Measurements from ENCODE around the gene PLBD2. TPM values are rescaled to one million over a fixed set of nuclear protein-coding genes. Genes with fewer than 3 reads are reported as not detected.

PLBD2 gene
- total and polyA plus RNA-seq, 10 of the 15 experiments (the other 5 are each of a cell fraction or from before 2014, with no cell fraction given), result 1.4 to 16.6 (median 5.9) TPM

DNA sequence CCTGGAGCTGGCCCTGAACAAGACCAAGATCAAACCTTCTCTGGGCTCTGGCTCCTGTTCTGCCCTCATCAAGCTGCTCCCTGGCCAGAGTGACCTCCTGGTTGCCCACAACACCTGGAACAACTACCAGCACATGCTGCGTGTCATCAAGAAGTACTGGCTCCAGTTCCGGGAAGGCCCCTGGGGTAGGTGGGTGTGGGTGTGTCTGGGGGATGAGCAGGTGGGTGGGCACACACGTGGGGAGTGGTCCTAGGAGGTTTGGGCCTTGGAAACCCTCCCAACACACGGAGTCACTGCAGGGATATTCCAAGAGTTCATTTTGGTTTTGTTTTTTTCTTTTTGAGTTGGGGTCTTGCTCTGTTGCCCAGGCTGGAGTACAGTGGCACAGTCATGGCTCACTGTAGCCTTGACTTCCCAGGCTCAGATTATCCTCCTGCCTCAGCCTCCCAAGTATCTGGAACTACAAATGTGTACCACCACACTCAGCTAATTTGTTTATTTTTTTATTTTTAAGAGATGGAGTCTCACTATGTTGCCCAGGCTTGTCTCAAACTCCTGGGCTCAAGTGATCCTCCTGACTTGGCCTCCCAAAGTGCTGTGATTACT lies 16.5 kb downstream of the PLBD2 start (continued):
- TF ChIP-seq, protein P1, sequence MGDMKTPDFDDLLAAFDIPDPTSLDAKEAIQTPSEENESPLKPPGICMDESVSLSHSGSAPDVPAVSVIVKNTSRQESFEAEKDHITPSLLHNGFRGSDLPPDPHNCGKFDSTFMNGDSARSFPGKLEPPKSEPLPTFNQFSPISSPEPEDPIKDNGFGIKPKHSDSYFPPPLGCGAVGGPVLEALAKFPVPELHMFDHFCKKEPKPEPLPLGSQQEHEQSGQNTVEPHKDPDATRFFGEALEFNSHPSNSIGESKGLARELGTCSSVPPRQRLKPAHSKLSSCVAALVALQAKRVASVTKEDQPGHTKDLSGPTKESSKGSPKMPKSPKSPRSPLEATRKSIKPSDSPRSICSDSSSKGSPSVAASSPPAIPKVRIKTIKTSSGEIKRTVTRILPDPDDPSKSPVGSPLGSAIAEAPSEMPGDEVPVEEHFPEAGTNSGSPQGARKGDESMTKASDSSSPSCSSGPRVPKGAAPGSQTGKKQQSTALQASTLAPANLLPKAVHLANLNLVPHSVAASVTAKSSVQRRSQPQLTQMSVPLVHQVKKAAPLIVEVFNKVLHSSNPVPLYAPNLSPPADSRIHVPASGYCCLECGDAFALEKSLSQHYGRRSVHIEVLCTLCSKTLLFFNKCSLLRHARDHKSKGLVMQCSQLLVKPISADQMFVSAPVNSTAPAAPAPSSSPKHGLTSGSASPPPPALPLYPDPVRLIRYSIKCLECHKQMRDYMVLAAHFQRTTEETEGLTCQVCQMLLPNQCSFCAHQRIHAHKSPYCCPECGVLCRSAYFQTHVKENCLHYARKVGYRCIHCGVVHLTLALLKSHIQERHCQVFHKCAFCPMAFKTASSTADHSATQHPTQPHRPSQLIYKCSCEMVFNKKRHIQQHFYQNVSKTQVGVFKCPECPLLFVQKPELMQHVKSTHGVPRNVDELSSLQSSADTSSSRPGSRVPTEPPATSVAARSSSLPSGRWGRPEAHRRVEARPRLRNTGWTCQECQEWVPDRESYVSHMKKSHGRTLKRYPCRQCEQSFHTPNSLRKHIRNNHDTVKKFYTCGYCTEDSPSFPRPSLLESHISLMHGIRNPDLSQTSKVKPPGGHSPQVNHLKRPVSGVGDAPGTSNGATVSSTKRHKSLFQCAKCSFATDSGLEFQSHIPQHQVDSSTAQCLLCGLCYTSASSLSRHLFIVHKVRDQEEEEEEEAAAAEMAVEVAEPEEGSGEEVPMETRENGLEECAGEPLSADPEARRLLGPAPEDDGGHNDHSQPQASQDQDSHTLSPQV (IDR thresholded peaks at IDR 0.05), result no peak
- TF ChIP-seq YBX1 (IDR thresholded peaks at IDR 0.05) (no peak), BRCA1 (IDR thresholded peaks at IDR 0.05; ENCODE audit: low read depth, low read length) (no peak), EED (IDR thresholded peaks at IDR 0.05; ENCODE audit: low read depth) (no peak), TARDBP (IDR thresholded peaks at IDR 0.05; ENCODE audit: borderline replicate concordance) (no peak), KDM1A (IDR thresholded peaks at IDR 0.05; ENCODE audit: borderline replicate concordance) (no peak), YY1 (IDR thresholded peaks at IDR 0.05; ENCODE audit: low read depth, low read length) (no peak)
- TF ChIP-seq, protein P2, sequence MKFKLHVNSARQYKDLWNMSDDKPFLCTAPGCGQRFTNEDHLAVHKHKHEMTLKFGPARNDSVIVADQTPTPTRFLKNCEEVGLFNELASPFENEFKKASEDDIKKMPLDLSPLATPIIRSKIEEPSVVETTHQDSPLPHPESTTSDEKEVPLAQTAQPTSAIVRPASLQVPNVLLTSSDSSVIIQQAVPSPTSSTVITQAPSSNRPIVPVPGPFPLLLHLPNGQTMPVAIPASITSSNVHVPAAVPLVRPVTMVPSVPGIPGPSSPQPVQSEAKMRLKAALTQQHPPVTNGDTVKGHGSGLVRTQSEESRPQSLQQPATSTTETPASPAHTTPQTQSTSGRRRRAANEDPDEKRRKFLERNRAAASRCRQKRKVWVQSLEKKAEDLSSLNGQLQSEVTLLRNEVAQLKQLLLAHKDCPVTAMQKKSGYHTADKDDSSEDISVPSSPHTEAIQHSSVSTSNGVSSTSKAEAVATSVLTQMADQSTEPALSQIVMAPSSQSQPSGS (IDR thresholded peaks at IDR 0.05; ENCODE audit: low read length), result no peak

Data from GM12878 (cell line).